ENCODE data around the gene ABHD2.
"Not testable (repeated sequence)": the region's sequence is repeated elsewhere in the genome, so short reads cannot be mapped to it uniquely, and the experiment has no call there.

Gene ABHD2

DNA sequence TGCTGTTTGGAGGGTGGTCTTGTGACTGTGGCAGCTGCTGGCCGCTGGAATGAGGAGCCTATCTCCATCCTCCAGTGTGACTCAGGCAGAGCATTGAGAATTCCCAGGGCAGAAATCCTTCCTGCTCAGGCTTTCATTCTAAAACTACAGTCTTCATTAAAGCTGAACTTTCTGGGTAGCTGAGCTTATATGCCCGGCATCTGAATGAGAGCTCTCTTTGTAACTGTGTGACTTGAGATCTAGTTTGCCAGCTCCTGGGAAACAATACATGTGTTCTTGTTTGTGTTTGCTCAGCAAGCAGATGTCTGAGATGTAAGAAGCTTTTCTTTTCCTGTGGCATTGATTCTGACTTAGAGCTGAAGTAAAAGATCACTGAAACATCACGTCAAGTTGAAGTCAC, 110.7 kb downstream of the ABHD2 start:
- no peak for DNase-seq

DNA sequence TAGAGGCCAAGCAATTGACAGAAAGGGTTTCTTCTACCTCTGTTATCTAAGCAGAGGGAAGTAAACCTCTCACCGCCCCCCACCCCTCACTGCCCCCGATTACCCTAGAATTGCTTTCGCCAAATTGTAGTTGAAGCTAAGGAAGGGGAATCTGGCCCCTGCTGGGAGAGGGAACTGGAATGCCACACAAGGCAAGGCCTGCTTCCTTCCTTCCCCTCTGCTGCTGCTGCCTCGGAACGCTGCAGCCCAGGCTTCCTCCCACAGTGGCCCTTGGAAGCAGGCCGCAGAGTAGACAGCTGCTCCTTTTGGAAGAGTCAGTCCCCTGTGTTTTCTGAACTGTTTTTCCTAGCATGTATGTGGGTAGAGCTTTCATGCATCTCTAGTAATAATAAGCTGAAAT, 111.5 kb downstream of the ABHD2 start:
- no peak for DNase-seq

- DNase-seq: no peak
Observed at GRCh38 chr15:89200182-89200581, 111.9 kb downstream of the ABHD2 start.

GRCh38 chr15:89201465-89202005, 113.3 kb downstream of the ABHD2 start:
- no peak for DNase-seq

GRCh38 chr15:89203705-89204273, 115.5 kb downstream of the ABHD2 start:
- DNase-seq: no peak

GRCh38 chr15:89205991-89206585, 117.8 kb downstream of the ABHD2 start:
- DNase-seq: no peak

GRCh38 chr15:89206908-89207331, 118.7 kb downstream of the ABHD2 start:
- peak; percentile 57 for DNase-seq

- no peak for DNase-seq
Observed at GRCh38 chr15:89208256-89208655, 120.0 kb downstream of the ABHD2 start.

DNA sequence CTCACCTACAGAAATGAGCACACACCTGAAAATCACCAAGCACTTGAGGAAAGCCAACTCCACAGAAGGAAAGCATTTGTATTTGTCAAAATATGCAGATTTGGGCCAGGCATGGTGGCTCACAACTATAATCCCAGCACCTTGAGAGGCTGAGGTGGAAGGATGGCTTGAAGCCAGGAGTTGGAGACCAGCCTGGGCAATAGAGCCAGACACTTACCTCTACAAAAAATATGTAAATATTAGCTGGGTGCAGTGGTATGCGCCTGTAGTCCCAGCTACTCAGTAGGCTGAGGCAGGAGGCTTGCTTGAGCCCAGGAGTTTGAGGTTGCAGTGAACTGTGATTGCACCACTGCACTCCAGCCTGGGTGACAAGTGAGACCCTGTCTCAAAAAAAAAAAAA, 120.8 kb downstream of the ABHD2 start:
- no peak for DNase-seq

DNA sequence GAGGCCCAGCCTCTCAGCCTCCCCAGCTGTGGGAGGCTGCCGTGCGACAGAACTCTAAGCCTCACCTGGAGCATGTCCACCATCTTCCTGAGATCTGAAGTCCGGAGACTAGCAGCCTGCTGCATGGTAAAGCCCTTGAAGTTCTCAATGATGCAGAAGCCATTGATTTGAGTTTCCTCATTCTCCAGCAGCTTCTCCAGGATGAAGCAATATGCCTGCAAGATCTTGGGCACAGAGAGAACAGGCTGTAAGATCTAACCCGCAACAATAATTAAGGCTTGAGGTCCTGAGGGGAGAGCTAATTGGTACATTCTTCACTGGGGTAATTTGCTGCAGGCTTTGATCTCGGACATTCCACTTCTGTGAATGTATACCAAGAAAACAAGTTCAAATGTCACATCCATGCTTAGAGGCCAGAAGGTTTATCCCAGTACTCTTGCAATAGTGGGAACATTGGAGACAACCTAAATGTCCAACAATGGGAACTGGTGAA, 123.5 kb downstream of the ABHD2 start:
- no peak for DNase-seq

DNA sequence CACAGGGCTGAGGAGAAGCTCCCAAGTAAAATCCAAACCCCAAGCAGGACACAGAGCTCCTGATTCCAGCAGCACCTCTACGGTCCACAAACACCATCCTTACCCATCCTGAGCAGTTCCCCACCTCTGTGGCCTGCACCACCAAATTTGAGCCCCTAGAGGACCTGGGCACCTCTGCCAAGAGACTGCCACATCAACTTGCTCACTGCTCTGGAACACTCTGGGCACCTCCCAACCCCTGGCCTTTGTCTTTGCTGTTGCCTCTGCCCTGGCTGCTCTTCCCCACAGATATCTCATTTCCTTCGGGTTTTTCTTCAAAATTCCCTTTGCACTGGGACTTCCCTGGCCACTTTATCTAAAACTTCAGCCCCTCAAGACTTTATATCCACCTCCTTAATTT, 127.4 kb downstream of the ABHD2 start:
- no peak for DNase-seq

DNA sequence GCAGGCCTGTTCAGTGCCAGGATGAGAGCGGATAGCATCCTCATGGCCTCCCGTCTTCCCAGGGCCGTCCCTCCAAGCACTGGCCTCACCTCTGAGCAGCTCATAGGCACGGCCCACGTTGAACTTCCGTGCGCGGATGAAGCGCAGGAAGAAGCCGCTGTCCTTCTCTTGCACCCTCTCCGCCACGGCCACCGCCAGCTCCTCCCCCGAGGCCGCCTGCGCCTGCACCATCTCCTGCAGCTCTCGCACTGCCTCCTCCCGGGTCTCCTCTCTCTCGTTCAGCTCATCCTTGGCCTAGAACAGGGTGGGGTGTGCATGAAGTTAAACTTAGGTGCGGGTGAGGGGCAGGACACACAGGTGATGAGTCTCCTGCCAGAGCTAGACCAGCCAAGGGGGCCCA, 128.8 kb downstream of the ABHD2 start:
- no peak for DNase-seq

GRCh38 chr15:89217686-89218376, 129.6 kb downstream of the ABHD2 start:
- no peak for DNase-seq

GRCh38 chr15:89218531-89218930, 130.3 kb downstream of the ABHD2 start:
- no peak for DNase-seq

GRCh38 chr15:89221543-89221942, 133.3 kb downstream of the ABHD2 start, which contains the start of gene RLBP1:
TSS of gene RLBP1 (minus strand) at chr15:89221579. CDS start at chr15:89218975, 2,604 bp downstream.
- DNase-seq: no peak

GRCh38 chr15:89225588-89225987, 137.3 kb downstream of the ABHD2 start:
- DNase-seq: no peak

DNA sequence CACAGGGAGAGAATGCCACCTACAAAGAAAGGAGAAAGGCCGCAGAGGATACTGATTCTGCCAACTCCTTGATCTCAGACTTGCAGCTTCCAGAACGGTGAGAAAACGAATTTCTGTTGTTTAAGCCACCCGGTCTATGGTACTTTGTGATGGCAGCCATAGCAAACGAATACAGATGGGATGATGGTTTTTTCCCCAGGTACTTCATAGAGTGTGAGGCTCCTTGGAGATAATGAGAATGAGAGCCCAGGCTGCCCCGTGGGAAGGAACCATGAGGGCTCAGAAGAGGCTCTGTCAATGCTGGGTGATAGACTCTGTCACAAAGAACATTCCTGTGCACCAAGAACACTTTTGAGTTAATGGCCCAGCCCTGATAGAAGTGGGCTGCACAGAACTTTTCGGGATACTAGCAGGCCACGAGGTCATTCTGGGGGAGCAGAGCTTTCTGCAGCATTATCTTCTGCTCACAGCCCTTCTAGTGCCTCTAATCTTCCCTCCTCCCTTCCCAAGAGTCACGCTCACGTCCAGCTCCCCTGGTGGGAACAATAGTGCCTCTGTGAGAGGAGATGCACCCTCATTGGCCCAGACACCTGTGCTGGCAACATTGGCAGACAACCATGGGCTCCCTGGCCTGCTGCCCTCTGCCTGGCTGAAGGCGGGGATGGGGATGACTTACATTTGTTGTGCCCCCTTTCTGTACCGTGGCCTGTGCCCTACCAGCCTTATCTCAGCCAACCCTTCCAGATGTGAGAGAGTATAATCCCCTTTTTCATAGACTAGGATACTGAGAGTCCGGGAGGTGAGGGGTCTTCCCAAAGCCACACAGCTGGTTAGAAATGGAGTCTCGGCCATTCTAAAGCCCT, 138.3 kb downstream of the ABHD2 start:
- no peak for DNase-seq

DNA sequence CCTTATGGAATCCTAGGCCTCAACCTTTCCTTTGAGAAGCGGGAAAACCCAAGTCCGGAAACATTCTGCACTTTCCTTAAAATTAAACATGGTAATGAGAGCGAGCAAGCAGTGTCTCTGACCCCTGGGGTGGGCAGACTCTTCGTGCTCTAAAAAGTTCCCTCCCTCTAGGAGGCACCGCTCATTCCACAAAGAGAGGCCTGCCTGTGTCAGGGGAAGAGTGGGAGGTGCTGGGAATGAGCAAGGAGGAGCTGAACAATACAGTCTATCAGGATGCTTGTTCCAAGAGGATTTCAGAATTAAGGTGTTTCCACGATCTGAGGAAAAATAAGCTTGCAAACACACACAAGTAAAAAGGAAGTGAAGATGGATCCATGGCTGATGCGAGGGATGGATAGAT, 139.2 kb downstream of the ABHD2 start:
- DNase-seq: no peak

- DNase-seq: no peak
Observed at GRCh38 chr15:89230277-89230676, 142.0 kb downstream of the ABHD2 start.

DNA sequence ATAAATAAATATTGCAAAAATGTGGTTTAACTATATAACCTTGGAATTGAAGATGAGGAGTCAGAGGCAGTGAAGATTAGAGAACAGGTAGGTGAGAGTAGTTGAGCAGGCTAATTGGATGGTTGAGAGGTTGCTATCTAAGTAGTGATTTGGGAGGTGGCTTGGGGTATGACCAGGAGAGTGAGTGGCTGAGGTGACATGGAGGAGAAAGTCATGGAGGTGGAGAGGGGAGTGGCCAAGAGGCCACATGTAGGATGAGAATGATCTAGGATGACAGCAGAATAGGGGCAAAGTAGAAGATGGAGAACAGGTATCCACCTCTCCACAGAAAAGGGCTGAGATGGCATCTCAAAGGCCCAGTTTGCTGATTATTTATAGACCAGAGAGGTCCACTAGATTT, 143.6 kb downstream of the ABHD2 start:
- DNase-seq: no peak

- DNase-seq: not testable (repeated sequence)
Observed at GRCh38 chr15:89239883-89240810, 151.9 kb downstream of the ABHD2 start.

Measured in CD4-positive, alpha-beta T cell treated with Interferon gamma for 1 hour (primary cell).